ENCODE data around the gene ADRB2.

The ADRB2 gene

GRCh38 chr5:148805326-148806290 is 20.8 kb upstream of the ADRB2 start:
- no peak for DNase-seq

GRCh38 chr5:148806520-148806931 is 19.9 kb upstream of the ADRB2 start:
- DNase-seq = no peak

- DNase-seq = no peak
Measured at GRCh38 chr5:148807851-148808250, 18.6 kb upstream of the ADRB2 start.

- peak; percentile 23 for DNase-seq
Measured at GRCh38 chr5:148808864-148809642, 17.4 kb upstream of the ADRB2 start.

- no peak for DNase-seq
Measured at GRCh38 chr5:148809781-148810524, 16.5 kb upstream of the ADRB2 start.

GRCh38 chr5:148810823-148811222 is 15.6 kb upstream of the ADRB2 start:
- DNase-seq = no peak

GRCh38 chr5:148811756-148812155 is 14.7 kb upstream of the ADRB2 start:
- no peak for DNase-seq

- no peak for DNase-seq
Measured at GRCh38 chr5:148815086-148815485, 11.3 kb upstream of the ADRB2 start.

GRCh38 chr5:148815578-148815977 is 10.8 kb upstream of the ADRB2 start:
- no peak for DNase-seq

- no peak for DNase-seq
Measured at GRCh38 chr5:148816357-148816756, 10.1 kb upstream of the ADRB2 start.

GRCh38 chr5:148816782-148817181 is 9.6 kb upstream of the ADRB2 start:
- no peak for DNase-seq

GRCh38 chr5:148817606-148818005 is 8.8 kb upstream of the ADRB2 start:
- no peak for DNase-seq

- peak; percentile 28 for DNase-seq
Measured at GRCh38 chr5:148820461-148821395, 5.7 kb upstream of the ADRB2 start.

- DNase-seq = no peak
Measured at GRCh38 chr5:148823871-148824270, 2.5 kb upstream of the ADRB2 start.

GRCh38 chr5:148825716-148826052 is 727 bp upstream of the ADRB2 start:
- DNase-seq = no peak

- DNase-seq = no peak
Measured at GRCh38 chr5:148826739-148827070, 294 bp downstream of the ADRB2 start.

- DNase-seq = no peak
Measured at GRCh38 chr5:148827723-148828122, 1.3 kb downstream of the ADRB2 start.

- DNase-seq = no peak
Measured at GRCh38 chr5:148828511-148829247, 2.3 kb downstream of the ADRB2 start.

GRCh38 chr5:148829248-148829594 is 2.8 kb downstream of the ADRB2 start:
- no peak for DNase-seq

- DNase-seq = no peak
Measured at GRCh38 chr5:148829734-148830133, 3.3 kb downstream of the ADRB2 start.

GRCh38 chr5:148830211-148830610 is 3.8 kb downstream of the ADRB2 start:
- DNase-seq = no peak

All from NCI-H748 treated with DMSO at 0.1 percent for 48 hours (cell line).